T-helper 2 cell treated with Interferon-gamma antibody and Interleukin-4, amounts not matched to agents 100 ng/mL and 5 ng/mL, for 36 hours (primary cell): Measurements from ENCODE around the gene SPIRE2. TPM values are rescaled to one million over a fixed set of nuclear protein-coding genes. Genes with fewer than 3 reads are reported as not detected.
"Not testable (repeated sequence)": the region's sequence is repeated elsewhere in the genome, so short reads cannot be mapped to it uniquely, and the experiment has no call there.

Source experiments
- intact Hi-C: fragments of 100-400 bp; cut with micrococcal nuclease; formaldehyde crosslinking; loops from one replicate; pipeline ENCODE4 v1.15.1; 2023
- total RNA-seq: library from RNA; stranded (reverse); gene quantifications from 2 replicates; pipeline ENCODE4 v1.2.3, GENCODE V29; 2022

Gene SPIRE2
- total RNA-seq, 1 donor from 2014 or later: 1.2 TPM

DNA sequence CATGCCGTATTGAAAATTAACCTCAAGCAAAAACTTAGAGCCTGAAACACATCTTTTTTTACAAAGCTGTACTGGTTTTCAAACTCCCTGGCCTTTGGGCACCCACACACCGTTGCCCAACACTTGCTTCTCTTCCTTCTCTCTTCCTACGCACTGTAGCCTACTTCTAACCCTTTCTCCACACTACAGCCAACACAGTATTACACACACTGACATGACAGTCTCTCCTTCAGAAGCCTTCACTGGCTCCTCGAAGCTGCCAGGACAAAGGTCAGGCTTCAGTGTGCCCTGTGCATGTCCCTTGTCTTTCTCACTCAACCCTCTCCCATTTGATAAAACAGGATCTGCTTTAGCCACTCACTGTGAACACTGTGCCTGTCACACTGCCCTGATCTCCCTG lies 19.8 kb upstream of the SPIRE2 start:
- intact Hi-C loops: no loop called here

DNA sequence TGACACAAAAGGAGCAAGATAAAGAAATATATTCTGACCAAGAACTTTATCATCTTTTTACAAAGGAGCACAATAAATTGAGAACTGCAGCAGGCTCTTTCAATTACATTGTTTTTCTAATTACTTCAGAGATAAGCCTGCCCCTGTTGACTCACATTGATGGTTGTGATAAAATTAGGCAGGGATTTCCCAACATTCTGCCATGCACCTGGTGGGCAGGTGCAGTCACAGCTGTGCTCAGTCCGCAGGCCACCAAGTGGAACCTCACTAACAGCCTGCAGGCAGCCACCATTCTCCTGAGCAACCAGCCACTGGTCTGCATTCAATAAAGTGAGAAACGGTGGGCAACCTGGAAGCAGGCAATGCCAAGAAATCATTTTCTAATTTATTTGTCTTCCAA lies 17.0 kb upstream of the SPIRE2 start:
- intact Hi-C loops: no loop called here

DNA sequence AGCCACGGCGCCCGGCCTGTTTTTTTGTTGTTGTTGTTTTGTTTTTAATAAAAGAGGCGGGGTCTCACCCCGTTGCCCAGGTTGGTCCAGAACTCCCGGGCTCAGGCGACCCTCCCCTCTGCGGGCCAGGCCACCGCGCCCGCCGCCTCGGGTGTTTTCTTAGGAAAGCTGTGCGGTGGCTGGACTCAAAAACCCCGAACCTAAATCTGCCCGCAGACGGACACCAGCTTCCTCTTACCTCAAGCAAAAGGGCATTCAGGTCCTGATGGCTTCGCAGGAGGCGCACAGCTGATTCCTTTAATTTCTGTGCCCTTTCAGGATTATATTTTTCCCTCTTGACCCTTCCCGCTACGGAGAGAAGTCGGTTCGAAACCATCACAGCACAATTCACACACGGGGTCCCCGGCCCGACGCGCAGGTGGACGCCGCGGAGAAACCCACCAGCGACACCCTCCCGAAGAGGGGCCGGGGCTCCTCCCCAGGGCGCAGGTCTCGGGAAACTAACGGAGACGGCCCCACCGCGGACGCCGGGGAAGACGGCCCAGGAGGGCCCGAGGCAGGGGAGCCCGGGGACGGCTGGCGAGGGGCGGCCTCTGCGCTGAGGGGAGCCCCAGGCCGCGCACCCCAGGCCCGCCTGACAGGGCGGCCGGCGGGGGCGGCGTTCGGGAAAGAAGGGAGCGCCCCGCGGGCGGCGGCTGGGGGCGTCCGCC lies 12.5 kb upstream of the SPIRE2 start:
- intact Hi-C loops: loop anchor here (1.0 to 5.0 kb wide), 4 partner anchors 22 to 157 kb away; partner anchors contain the start of genes VPS9D1 and ZNF276

DNA sequence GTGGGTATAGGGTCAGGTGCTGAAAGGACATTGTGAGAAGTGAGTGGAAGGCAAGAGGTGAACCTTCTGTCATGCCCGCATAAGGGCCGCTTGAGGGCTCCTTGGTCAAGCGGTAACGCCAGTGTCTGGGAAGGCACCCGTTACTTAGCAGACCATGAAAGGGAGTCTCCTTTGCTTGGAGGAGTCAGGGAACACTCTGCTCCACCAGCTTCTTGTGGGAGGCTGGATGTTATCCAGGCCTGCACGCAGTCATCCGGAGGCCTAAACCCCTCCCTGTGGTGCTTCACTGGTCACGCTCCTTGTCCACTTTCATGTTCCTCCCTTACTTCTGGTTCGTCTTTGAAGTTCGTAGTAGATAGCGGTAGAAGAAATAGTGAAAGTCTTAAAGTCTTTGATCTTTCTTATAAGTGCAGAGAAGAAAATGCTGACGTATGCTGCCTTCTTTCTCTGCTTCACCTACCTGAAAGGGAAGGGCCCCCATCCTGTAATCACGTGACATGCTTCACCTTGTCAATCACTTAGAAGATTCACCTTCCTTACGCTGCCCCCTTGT lies 9.3 kb upstream of the SPIRE2 start:
- intact Hi-C loops: loop anchor here (5.0 kb wide), 2 partner anchors 97 to 153 kb away; partner anchors contain the start of genes VPS9D1 and ZNF276

DNA sequence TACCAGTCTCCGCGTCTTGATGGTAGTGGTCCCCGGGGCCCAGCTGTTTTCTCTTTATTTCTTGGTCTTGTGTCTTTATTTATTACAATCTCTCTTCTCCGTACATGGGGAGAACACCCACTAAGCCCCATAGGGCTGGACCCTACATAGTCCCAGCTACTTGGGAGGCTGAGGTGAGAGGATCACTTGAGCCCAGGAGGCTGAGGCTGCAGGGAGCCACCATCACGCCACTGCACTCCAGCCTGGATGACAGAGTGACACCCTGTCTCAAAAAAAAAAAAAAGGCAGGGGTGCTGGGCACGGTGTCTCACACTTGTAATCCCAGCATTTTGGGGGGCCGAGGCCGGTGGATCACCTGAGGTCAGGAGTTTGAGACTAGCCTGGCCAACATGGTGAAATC lies 8.8 kb upstream of the SPIRE2 start:
- intact Hi-C loops: loop anchor here (5.0 kb wide), 2 partner anchors 97 to 153 kb away; partner anchors contain the start of genes VPS9D1 and ZNF276

DNA sequence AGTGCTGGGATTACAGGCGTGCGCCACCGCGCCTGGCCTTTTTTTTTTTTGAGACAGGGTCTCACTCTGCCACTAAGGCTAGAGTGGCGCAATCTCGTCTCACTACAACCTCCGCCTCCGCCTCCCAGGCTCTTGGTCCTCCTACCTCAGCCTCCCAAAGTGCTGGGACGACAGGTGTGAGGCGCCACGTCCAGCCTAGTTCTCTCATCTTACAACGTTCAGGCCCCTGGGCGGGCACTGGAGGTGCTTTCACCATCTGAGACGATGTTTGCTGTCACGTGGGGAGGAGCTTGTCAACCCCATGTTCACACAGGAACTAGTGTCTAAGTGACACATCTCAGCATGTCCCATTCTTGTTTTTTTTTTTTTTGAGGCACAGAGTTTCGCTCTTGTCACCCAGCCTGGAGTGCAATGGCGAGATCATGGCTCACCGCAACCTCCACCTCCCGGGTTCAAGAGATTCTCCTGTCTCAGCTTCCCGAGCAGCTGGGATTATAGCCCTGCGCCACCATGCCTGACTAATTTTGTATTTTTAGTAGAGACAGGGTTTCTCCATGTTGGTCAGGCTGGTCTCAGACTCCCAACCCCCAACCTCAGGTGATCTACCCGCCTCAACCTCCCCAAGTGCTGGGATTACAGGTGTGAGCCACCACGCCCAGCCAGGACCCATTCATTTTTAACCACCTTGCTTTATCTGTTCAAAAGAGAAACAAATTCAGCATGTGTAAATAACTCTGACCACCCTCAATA lies 6.7 kb upstream of the SPIRE2 start:
- intact Hi-C loops: no loop called here

DNA sequence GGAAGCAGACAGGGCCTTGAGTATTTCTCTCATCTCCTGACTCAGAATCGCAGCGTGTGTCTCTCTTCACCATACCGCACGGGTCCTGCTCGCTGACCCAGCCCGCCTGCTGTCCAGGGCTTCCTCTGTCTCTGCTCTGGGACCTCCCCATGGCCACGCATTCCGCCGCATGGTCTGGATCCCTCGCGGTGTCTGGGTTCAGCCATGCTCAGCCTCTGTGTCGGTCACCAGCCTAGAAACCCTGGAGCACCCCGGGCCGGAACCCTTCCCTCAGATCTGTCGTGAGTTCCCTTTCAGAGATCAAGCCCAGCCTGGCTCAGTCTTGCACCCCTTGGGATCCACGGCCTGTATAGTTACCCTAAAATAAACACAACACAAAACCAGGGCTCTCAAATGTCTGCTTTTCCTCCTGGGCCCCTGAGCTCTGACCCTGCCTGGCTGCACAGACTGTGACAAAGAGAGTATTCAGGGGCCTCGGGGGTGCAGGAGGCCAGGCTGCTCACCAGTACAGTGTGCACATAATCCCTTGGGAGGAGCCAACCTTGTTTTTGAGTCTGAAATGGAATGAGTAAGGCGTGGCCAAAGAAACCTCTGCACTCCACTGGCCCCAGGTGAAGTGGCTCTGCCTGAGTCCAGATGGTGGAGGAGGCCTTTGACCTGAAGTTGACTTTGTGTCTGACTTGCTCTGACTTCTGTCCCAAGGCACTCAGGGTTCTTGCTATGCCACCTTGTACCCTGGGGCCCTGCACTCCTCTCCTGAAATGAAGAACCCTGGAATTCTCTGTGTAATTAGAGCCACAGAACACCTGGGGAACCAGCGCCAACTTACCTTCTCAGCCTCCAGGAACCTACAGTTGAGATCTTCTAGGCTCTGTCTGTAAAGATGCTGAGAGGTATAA lies 5.8 kb upstream of the SPIRE2 start:
- intact Hi-C loops: no loop called here

DNA sequence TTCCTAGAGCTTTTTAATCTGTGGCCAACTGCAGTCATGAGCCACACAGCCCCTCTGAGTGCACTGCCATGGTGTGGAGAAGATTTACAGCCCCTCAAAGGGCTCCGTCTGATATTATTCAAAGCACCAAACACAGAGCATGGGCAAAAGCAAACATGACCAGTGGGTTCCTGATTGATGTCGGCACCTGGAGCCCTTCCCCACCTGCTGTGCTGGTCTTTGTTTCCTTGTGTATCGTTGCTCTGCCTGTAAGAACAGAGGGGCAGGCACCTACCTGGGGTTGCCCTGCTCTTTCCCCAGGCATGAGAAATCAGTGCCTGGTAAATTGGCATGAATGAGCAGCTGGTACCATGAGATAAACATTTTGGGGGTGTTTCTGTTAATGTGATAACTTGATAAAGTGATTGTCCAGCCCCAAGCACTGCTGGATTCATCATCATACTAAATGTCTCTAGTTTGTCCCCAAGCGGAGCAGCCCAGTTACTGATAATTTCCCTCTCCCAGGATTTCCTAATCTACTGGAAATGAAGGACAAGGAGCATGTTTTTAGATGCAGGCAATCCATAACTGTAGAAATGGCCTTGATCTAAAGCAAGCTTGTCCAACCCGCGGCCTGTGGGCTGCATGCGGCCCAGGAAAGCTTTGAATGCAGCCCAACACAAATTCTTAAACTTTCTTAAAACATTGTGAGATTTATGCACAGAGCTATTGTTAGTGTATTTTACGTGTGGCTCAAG lies 5.0 kb upstream of the SPIRE2 start:
- intact Hi-C loops: no loop called here

DNA sequence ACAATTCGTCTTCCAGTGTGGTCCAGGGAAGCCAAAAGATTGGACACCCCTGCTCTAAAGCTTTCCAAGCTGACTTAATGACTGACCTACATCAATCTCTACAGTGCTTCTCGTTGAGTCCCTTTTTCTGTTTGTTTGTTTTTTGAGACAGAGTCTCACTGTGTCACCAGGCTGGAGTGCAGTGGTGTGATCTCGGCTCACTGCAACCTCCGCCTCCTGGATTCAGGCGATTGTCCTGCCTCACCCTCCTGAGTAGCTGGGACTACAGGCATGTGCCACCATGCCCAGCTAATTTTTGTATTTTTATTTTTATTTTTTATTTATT lies 4.5 kb upstream of the SPIRE2 start:
- intact Hi-C loops: not testable (repeated sequence)

DNA sequence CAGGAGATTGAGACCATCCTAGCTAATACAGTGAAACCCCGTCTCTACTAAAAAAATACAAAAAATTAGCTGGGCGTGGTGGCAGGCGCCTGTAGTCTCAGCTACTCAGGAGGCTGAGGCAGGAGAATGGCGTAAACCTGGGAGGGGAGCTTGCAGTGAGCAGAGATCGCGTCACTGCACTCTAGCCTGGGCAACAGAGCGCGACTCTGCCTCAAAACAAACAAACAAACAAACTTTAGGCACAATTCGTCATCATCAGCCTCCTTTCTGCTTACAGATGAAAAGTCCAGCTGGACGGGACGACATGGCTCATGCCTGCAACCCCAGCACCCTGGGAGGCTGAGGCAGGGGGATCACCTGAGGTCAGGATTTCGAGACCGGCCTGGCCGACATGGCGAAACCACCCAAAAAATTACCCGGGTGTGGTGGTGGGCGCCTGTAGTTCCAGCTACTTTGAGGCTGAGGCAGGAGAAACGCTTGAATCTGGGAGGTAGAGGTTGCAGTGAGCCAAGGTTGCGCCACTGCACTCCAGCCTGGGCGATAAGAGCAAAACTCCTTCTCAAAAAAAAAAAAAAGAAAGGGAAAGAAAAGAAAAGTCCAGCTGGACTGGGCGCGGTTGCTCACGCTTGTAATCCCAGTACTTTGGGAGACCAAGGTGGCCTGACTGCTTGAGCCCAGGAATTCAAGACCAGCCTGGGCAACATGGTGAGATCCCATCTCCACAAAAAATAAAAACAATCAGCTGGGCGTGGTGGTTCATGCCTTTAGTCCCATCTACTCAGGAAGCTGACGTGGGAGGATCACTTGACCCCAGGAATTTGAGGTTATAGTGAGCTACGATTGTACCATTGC lies 1.5 kb upstream of the SPIRE2 start:
- intact Hi-C loops: no loop called here

DNA sequence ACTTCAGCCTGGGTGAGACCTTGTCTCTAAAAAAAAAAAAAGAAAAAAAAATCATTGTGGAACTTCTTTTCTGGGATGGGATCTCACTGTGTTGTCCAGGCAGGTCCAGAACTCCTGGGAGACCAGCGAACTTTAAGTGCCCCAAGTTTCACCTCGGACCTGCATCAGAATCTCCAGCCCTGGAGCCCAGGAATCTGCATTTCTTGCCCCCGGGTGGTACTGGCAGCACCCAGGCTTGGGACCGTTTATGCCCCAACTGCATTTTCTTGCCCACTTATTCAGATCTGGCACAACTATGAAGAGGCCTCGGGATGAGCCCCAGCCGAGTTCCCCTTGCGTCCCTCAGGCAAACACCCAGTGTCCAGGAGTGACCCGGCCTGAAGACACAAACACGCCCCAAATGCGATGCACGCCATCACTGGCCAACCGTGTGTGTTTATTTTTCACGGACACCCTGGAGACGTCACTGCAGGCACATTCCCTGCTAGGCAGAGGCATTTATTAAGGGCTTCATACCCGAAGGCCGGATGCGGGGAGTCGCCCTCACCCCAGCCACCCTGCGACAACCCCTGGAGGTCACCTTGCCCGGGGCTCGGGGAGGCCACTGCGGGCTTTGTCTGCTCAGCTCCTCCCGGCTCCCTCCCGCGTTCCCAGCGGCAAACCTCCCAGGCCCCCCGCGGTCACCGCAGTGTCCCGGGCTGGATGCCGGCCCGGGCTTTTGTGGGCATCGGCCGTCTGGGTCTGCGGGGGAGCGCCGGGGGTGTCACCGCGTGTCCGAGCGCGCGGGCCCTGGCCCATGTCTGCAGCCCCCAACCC lies 684 bp upstream of the SPIRE2 start:
- intact Hi-C loops: no loop called here

DNA sequence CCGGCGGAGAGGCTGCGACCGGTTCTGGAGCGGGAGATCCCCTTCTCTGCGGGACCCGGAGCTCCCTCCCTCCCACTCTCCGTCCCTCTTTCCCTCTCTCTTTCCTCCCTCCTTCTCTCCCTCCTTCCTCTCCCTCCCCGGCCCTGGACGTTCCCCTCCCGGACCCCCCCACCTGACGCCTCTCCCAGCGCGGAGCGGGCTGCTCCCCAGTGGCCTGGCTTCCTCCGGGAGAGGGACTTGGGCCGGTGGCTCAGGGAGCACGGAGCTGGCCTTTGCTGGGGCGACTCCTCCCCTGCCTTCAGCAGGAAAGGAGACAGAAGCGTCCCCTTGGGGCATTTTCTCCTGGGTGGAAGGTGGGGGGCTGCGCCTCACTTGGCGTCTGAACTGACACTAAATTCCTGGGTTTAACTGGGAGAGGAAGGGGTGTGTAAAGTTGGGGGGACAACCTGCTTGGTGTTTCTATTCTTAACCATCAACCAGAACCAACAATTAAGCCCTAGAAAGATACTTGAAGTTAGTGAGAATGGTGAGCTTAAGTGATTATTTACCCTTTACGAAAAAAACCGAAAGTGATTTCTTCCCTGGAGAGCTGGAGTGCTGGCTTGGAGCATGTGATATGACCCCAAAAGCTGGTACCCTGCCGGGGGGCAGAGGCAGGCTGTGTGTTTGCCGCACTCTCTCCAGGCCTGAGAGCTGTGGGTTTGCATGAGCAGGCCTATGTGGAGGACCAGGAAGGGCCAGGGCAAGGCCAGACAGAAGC lies 775 bp downstream of the SPIRE2 start:
- intact Hi-C loops: no loop called here

DNA sequence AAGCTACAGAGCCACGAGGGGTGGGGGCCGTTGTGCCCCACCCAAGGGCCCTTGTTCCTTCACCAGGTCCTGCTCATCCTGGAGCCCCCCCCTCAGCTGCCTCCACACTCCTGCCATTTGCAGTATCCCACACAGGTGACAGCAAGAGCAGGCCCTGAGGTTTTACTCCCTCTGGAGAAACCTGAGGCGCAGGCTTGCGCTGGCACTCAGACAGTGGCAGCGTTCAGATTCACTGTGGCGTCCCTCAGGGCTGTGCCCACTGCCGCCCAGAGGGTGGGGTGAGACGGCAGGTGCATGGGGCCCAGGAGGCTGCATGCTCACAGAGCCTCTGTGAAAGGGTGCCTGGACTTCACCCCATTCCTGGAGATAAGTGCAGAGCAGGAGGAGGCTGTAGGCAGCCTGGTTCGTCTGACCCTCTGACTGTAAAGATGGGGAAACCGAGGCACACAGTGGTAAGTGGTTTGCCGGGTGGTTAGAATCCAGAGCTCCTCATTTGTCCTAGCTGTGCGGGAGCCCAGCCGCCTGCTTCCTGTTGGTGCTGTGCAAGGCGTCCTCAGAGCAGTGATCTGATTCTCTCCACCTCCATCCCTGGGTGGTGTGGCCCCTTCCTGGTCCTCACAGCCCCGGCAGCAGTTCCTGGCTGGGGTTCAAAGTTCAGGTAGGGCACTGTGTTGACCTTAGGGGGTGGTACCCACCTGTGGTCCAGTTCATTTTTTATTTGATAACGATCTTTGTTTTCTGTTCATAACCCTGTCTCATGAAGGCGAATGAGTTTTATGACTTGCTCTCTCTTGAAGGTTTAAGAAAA lies 1.6 kb downstream of the SPIRE2 start:
- intact Hi-C loops: no loop called here

DNA sequence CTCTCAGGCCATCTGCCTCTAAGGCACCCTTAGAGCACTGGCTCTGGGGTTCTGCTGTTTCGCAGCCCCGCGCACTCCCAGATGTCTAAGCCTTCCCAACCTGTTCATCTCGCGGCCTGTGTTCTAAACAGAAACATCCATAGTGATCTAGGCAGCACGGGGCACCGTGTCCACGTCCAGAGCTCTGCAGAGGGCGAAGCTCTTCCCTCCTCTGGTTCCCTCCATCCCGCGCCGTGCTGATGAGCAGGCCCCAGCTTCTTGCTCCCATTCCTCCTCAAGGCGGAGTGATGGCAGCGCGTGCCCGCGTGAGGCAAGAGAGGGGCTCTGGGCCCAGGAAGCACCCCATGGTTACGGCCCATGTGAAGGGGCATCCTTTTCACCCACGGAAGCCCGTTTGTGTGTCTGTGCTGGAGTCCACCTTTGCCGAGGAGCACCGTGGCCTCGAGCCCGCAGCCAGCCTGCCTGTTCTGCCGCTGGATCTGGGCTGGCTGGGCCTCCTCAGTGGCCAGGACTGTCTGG lies 3.6 kb downstream of the SPIRE2 start:
- intact Hi-C loops: no loop called here

DNA sequence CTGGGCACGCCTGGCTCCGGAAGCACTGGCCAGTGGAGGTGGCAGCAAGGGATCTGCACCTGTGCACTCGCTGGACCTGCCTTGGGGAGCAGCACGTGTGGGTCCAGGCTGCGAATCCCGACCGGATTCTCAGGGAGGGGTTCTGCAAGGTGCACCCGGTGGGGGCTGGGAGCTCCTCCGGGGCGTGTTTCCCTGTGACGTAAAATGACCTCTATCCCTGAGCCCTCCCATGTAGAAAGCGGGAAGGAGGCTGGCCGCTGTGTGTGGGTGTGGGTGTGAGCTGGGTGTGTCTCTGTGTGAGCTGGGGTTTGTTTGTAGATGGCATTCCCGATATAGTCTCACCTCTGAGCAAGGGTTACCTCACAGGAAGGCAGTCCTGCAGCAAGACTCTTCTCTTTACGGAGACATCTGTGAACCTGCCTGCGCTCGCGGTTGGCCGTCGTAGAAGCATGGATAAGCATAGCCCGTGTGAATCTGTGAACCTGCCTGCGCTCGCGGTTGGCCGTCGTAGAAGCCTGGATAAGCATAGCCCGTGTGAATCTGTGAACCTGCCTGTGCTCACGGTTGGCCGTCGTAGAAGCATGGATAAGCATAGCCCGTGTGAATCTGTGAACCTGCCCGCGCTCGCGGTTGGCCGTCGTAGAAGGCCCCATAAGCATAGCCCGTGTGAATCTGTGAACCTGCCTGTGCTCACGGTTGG lies 5.5 kb downstream of the SPIRE2 start:
- intact Hi-C loops: not testable (repeated sequence)

DNA sequence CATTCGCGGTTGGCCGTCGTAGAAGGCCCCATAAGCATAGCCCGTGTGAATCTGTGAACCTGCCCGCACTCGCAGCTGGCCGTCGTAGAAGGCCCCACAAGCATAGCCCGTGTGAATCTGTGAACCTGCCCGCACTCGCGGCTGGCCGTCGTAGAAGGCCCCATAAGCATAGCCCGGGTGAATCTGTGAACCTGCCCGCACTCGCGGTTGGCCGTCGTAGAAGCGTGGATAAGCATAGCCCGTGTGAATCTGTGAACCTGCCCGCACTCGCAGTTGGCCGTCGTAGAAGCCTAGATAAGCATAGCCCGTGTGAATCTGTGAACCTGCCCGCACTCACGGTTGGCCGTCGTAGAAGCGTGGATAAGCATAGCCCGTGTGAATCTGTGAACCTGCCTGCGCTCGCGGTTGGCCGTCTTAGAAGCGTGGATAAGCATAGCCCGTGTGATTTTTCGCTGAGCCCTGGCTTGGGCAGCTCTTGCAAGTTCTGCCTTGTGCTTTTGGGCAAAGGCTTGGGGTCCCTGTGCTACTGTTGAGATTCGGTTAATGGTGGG lies 6.6 kb downstream of the SPIRE2 start:
- intact Hi-C loops: not testable (repeated sequence)
